RWPE2 (cell line): ENCODE measurements around the gene WWOX.

Source experiments
- ATAC-seq: fragments of 200-7000 bp; cut with Tn5 transposase; 3 replicates; pipeline ENCODE4 v1.9.1; 2021; ENCODE audit warnings: low read depth
- DNase-seq: peaks from one replicate; pipeline ENCODE4 v3.0.0-alpha.2; 2020; ENCODE audit warnings: low spot score
- H3K27ac ChIP-seq: fragments of 450-650 bp; 2 replicates; pipeline ENCODE4 v1.5.1; 2017; ENCODE audit warnings: mild to moderate bottlenecking; ENCODE audit not compliant: poor library complexity, severe bottlenecking
- H3K27me3 ChIP-seq: fragments of 250-450 bp; sonication (Bioruptor Pico); 2 replicates; pipeline ENCODE4 v1.5.1; 2021; ENCODE audit warnings: mild to moderate bottlenecking, moderate library complexity; ENCODE audit not compliant: insufficient read depth, poor library complexity, severe bottlenecking
- H3K36me3 ChIP-seq: fragments of 250-450 bp; sonication (Bioruptor Pico); 2 replicates; pipeline ENCODE4 v1.5.1; 2020; ENCODE audit warnings: low read depth, mild to moderate bottlenecking, moderate library complexity
- H3K4me1 ChIP-seq: fragments of 250-450 bp; sonication (Bioruptor Pico); 2 replicates; pipeline ENCODE4 v1.5.1; 2021; ENCODE audit warnings: mild to moderate bottlenecking, moderate library complexity; ENCODE audit not compliant: insufficient read depth, poor library complexity, severe bottlenecking
- H3K4me3 ChIP-seq: fragments of 250-450 bp; sonication (Bioruptor Pico); 2 replicates; pipeline ENCODE4 v1.5.1; 2021; ENCODE audit warnings: mild to moderate bottlenecking, moderate library complexity; ENCODE audit not compliant: severe bottlenecking
- H3K9me3 ChIP-seq: fragments of 250-450 bp; sonication (Bioruptor Pico); 2 replicates; pipeline ENCODE4 v1.5.1; 2021; ENCODE audit warnings: mild to moderate bottlenecking, moderate library complexity; ENCODE audit not compliant: severe bottlenecking
- CTCF ChIP-seq: fragments of 450-650 bp; IDR thresholded peaks from one replicate; pipeline ENCODE4 v1.5.1; 2017; ENCODE audit warnings: mild to moderate bottlenecking, moderate library complexity; ENCODE audit not compliant: poor library complexity, severe bottlenecking

The WWOX gene

DNA sequence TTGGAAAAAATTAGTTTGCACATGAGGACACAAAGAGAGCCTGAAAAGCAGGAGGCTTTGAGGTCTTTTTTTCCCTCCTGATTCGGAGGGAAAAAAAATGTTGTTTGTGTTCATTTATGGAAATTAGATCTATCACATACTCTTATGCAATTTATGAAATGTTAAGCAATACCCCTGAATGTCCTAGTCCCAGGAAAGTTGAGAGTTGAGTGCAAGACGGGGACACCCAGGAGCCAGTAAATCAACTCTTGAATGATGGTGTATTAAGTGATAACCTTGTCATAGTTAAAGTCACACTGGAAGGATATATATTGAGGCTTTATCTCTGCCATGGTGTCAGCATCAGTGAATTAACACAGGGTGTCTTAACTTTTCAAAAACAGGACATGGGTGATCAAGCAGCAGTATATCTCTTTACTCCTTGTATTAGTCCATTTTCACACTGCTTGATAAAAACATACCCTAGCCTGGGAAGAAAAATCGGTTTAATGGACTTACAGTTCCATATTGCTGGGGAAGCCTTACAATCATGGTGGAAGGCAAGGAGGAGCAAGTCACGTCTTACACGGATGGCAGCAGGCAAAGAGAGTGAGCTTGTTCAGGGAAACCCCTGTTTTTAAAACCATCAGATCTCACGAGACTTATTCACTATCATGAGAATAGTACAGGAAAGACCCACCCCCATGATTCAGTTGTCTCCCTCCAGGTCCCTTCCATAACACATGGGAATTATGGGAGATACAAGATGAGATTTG is 1032.0 kb downstream of the WWOX start:
- TF ChIP-seq CTCF = no peak
- Histone ChIP-seq H3K27ac (no peak overlapping the region), H3K4me3 (no peak overlapping the region), H3K36me3 (no peaks in the 10 kb centered on the region), H3K9me3 (no peaks in the 10 kb centered on the region), H3K4me1 (no peaks in the 10 kb centered on the region), H3K27me3 (no peaks in the 10 kb centered on the region)
- DNase-seq (no peak), ATAC-seq (no peak)

DNA sequence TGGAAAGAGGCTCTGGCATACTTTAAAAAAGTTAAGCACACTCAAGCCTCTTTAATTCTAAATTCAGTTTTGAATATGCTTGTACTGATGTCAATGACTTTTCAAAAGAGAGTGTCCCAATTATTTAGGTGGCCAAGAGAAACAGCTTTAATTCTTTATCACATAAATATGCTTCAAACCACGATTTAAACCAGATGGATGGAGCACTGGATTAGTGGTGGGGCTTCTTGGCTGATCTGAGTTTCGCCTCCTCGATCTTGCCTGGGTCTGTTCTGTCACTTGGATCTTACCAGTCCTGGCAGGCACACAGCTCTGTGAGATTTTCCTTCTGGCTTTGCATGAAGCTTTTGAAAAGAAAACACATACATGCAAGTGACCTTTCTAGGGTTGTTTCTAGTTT is 1033.2 kb downstream of the WWOX start:
- Histone ChIP-seq H3K9me3 (no peaks in the 10 kb centered on the region), H3K27me3 (no peaks in the 10 kb centered on the region), H3K27ac (no peak overlapping the region), H3K4me1 (no peaks in the 10 kb centered on the region), H3K4me3 (no peak overlapping the region), H3K36me3 (no peaks in the 10 kb centered on the region)
- TF ChIP-seq CTCF = no peak
- DNase-seq = no peak
- no peak for ATAC-seq

DNA sequence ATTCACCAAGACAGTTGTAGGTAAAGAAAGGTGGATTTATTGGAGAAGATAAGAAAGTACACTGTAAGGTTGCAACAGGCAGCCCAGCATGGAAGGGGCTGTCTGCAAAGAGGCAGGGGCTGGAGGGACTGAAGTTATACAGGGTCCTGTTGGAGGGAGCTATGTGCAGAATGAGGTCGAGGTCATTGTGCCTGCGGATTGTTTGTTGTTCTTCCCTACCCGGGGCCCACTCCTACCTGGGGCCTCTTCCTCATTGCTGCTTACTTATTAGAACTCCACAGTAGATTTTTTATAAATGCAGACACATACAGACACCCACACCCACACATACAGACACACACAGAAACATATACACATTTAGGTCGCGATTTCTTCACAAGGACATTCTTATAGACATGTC is 1034.8 kb downstream of the WWOX start:
- Histone ChIP-seq H3K9me3 (no peaks in the 10 kb centered on the region), H3K4me1 (no peaks in the 10 kb centered on the region), H3K27ac (no peak overlapping the region), H3K27me3 (no peaks in the 10 kb centered on the region), H3K4me3 (no peak overlapping the region), H3K36me3 (no peaks in the 10 kb centered on the region)
- DNase-seq = no peak
- no peak for ATAC-seq
- no peak for TF ChIP-seq CTCF

DNA sequence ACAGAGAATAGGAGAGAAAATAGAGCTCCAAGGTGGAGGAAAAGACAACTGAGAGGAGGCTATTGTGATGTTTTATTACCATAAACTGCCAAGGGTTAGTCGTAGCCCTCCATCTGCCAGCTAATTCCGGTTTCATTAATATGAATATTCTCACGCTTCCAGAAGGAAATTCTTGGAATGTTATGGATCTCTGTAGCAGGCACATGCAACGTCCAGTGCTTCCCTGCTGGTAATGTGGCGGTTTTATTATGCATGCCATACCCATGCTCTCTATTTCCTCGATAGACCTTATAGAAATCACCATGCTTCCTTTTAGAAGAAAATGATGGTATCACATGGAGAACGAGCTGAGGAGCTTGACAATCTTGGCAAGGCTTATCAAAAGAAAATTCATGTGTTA is 1037.5 kb downstream of the WWOX start:
- TF ChIP-seq CTCF = no peak
- Histone ChIP-seq H3K36me3 (no peaks in the 10 kb centered on the region), H3K9me3 (no peaks in the 10 kb centered on the region), H3K4me1 (no peaks in the 10 kb centered on the region), H3K4me3 (no peak overlapping the region), H3K27me3 (no peaks in the 10 kb centered on the region), H3K27ac (no peak overlapping the region)
- ATAC-seq (no peak), DNase-seq (no peak)

- ATAC-seq (no peak), DNase-seq (no peak)
- Histone ChIP-seq H3K4me3 (no peak overlapping the region), H3K4me1 (no peaks in the 10 kb centered on the region), H3K9me3 (no peaks in the 10 kb centered on the region), H3K27ac (no peak overlapping the region), H3K27me3 (no peaks in the 10 kb centered on the region), H3K36me3 (no peaks in the 10 kb centered on the region)
- no peak for TF ChIP-seq CTCF
Measured at GRCh38 chr16:79137426-79137939, 1038.0 kb downstream of the WWOX start.
